K562 (cell line): ENCODE measurements around the gene RESF1. TPM values are rescaled to one million over a fixed set of nuclear protein-coding genes. Genes with fewer than 3 reads are reported as not detected.

Source experiments
- ATAC-seq: fragments of 200-7000 bp; cut with Tn5 transposase; 3 replicates; pipeline ENCODE4 v1.9.1; 2020; ENCODE audit warnings: moderate library complexity
- BruUV-seq: library from RNA; stranded (reverse); fragments of 400-500 nt; replicated peaks from 2 replicates; lab custom pipeline; 2021; lab: Mats Ljungman, UMichigan
- CTCF ChIA-PET: fragments of 300-600 bp; formaldehyde crosslinking; extraction: SDS; loops from one replicate; lab custom pipeline; 2021; ENCODE audit warnings: low intra/inter-chr PET ratio; lab: Yijun Ruan, JAX
- POLR2A ChIA-PET: fragments of 300-600, 350-650 bp; sonication (Branson Sonifier 250); formaldehyde crosslinking; extraction: SDS; loops from one replicate; lab custom pipeline; 2021; ENCODE audit warnings: antibody characterized with exemption, inconsistent platforms; lab: Yijun Ruan, JAX
- DNase-seq, 4 experiments: peaks; one replicate each; pipeline versions ENCODE4 v3.0.0 to v3.0.0-alpha.2; 2011 to 2018; ENCODE audit warnings: low spot score in 3 of 4, mixed read lengths in 3 of 4; ENCODE audit errors: extremely low read depth in 1 of 4
- FAIRE-seq: peaks from 2 replicates; lab custom pipeline; 2011; peaks lifted over from hg19 to GRCh38; lab: Jason Lieb, UNC
- H2AFZ ChIP-seq: 2 replicates; pipeline ENCODE4 v1.6.0; 2011; ENCODE audit warnings: low read depth, low read length, control low read depth, inconsistent platforms
- H3K27ac ChIP-seq: fragments of 200-600 bp; 3 replicates; pipeline ENCODE4 v1.8.0; 2011; ENCODE audit warnings: low read depth, mild to moderate bottlenecking, control low read depth, inconsistent platforms, low read length, moderate library complexity, mixed read lengths; ENCODE audit errors: extremely low read depth
- H3K27me3 ChIP-seq, 2 experiments: fragments of 300-600 bp in 1 of 2; 2 replicates in 1 of 2; 3 replicates in 1 of 2; pipeline versions ENCODE4 v1.6.0 to v1.8.0; 2011; ENCODE audit warnings: inconsistent platforms in 2 of 2, low read length in 2 of 2, mild to moderate bottlenecking in 1 of 2, mixed read lengths in 1 of 2, moderate library complexity in 1 of 2; ENCODE audit not compliant: control insufficient read depth in 2 of 2, insufficient read depth in 2 of 2
- H3K36me3 ChIP-seq: fragments of 300-600 bp; 3 replicates; pipeline ENCODE4 v1.8.0; 2011; ENCODE audit warnings: mild to moderate bottlenecking, low read length, inconsistent platforms; ENCODE audit not compliant: control insufficient read depth, insufficient read depth
- H3K4me1 ChIP-seq, 2 experiments: fragments of 200-600 bp in 1 of 2; replicated peaks in 1 of 2; 2 replicates in 1 of 2; 3 replicates in 1 of 2; pipeline versions ENCODE4 v1.5.1 to v1.8.0; 2011; ENCODE audit warnings: inconsistent platforms in 2 of 2, low read length in 2 of 2, mild to moderate bottlenecking in 1 of 2, mixed read lengths in 1 of 2, moderate library complexity in 1 of 2; ENCODE audit not compliant: control insufficient read depth in 2 of 2, insufficient read depth in 2 of 2
- H3K4me2 ChIP-seq: 2 replicates; pipeline ENCODE4 v1.6.1; 2011; ENCODE audit warnings: low read length, control low read depth, inconsistent platforms, mixed read lengths; ENCODE audit not compliant: insufficient read depth
- H3K4me3 ChIP-seq: fragments of 200-600 bp; sonication (generic), shearing (Covaris generic); 2 replicates; pipeline ENCODE4 v1.5.1; 2016; ENCODE audit warnings: control low read depth, inconsistent platforms
- H3K79me2 ChIP-seq: fragments of 200-600 bp; 3 replicates; pipeline ENCODE4 v1.8.0; 2011; ENCODE audit warnings: low read length, inconsistent platforms; ENCODE audit not compliant: control insufficient read depth, insufficient read depth
- H3K9ac ChIP-seq, 2 experiments: 2 replicates each; pipeline versions ENCODE4 v1.6.0 to v1.6.1; 2011; ENCODE audit warnings: low read depth in 2 of 2, low read length in 2 of 2, control low read depth in 1 of 2, inconsistent platforms in 1 of 2, mild to moderate bottlenecking in 1 of 2, mixed read lengths in 1 of 2; ENCODE audit not compliant: insufficient read depth in 1 of 2
- H3K9me1 ChIP-seq: one replicate; pipeline ENCODE4 v1.6.0; 2011; ENCODE audit warnings: inconsistent platforms, mild to moderate bottlenecking, low read length, moderate library complexity; ENCODE audit not compliant: control insufficient read depth, insufficient read depth
- H3K9me3 ChIP-seq: replicated peaks from 2 replicates; pipeline ENCODE4 v1.5.1; 2011; ENCODE audit warnings: low read depth, low read length, inconsistent platforms; ENCODE audit not compliant: control insufficient read depth, insufficient read depth
- H4K20me1 ChIP-seq: replicated peaks from 2 replicates; pipeline ENCODE4 v1.6.1; 2011; ENCODE audit warnings: low read length, inconsistent platforms, mixed read lengths; ENCODE audit not compliant: control insufficient read depth, insufficient read depth
- CAMTA2 ChIP-seq: fragments of 250-450 bp; sonication (Bioruptor Pico); conservative IDR thresholded peaks from 2 replicates; pipeline ENCODE4 v1.5.1; 2022
- CBX1 ChIP-seq: sonication (generic); IDR thresholded peaks from 2 replicates; pipeline ENCODE4 v1.6.1; 2016; ENCODE audit warnings: antibody characterized with exemption, low read depth, mild to moderate bottlenecking
- CBX8 ChIP-seq: fragments of 200-600 bp; sonication (generic); IDR thresholded peaks from 2 replicates; pipeline ENCODE4 v1.6.1; 2012; ENCODE audit warnings: borderline replicate concordance, mixed run types, low read depth, mild to moderate bottlenecking, moderate library complexity, mixed read lengths, low read length, control low read depth, inconsistent platforms; ENCODE audit not compliant: poor library complexity, severe bottlenecking; ENCODE audit errors: extremely low read depth
- FIP1L1 ChIP-seq: fragments of 200-400 bp; formaldehyde crosslinking; IDR thresholded peaks from 2 replicates; pipeline ENCODE4 v1.6.1; 2018; ENCODE audit warnings: mild to moderate bottlenecking, low read depth, low read length; ENCODE audit not compliant: poor library complexity, severe bottlenecking
- HMGN3 ChIP-seq: IDR thresholded peaks from 2 replicates; pipeline ENCODE4 v1.6.1; 2011; ENCODE audit warnings: borderline replicate concordance, low read depth, mild to moderate bottlenecking, mixed read lengths, low read length; ENCODE audit not compliant: insufficient read length; ENCODE audit errors: extremely low read depth
- ILF3 ChIP-seq: fragments of 450-650 bp; IDR thresholded peaks from 2 replicates; pipeline ENCODE4 v1.6.1; 2018; ENCODE audit warnings: antibody characterized with exemption, mild to moderate bottlenecking, moderate library complexity, borderline replicate concordance
- JUND ChIP-seq, 2 experiments: IDR thresholded peaks; 2 replicates in 1 of 2; 3 replicates in 1 of 2; pipeline ENCODE4 v1.6.1; 2011; ENCODE audit warnings: borderline replicate concordance in 2 of 2, low read depth in 2 of 2, low read length in 2 of 2, improper control_type of control experiment in 1 of 2, missing biosample characterization in 1 of 2, missing genetic modification characterization in 1 of 2, missing genetic modification reagents in 1 of 2
- KLF16 ChIP-seq: IDR thresholded peaks from 2 replicates; pipeline ENCODE4 v1.6.1; 2016; ENCODE audit warnings: antibody characterized with exemption
- NR1H2 ChIP-seq: sonication (generic); formaldehyde crosslinking; IDR thresholded peaks from 2 replicates; pipeline ENCODE4 v1.4.0; 2020; ENCODE audit warnings: mild to moderate bottlenecking, missing genetic modification reagents
- PHF21A ChIP-seq: fragments of 450-650 bp; IDR thresholded peaks from 2 replicates; pipeline ENCODE4 v1.6.1; 2017; ENCODE audit warnings: low read depth, borderline replicate concordance
- RBM39 ChIP-seq: fragments of 200-400 bp; formaldehyde crosslinking; optimal IDR thresholded peaks from 2 replicates; pipeline ENCODE3; 2018; ENCODE audit warnings: low read depth, low read length
- SOX6 ChIP-seq: fragments of 450-650 bp; IDR thresholded peaks from 2 replicates; pipeline ENCODE4 v1.6.1; 2014; ENCODE audit warnings: mild to moderate bottlenecking
- ZKSCAN1 ChIP-seq: fragments of 150-350 bp; IDR thresholded peaks from 2 replicates; pipeline ENCODE4 v1.6.1; 2016; ENCODE audit warnings: low read depth, low read length
- ZNF436 ChIP-seq: fragments of 250-450, 450-650 bp; sonication (Bioruptor Pico); formaldehyde crosslinking; IDR thresholded peaks from 2 replicates; pipeline ENCODE4 v1.7.0; 2020; ENCODE audit warnings: mild to moderate bottlenecking
- ZNF766 ChIP-seq: fragments of 200-800 bp; sonication (Bioruptor generic); conservative IDR thresholded peaks from 2 replicates; pipeline ENCODE4 v1.6.1; 2016; ENCODE audit warnings: missing genetic modification characterization, missing compliant biosample characterization
- WGBS: fragments of 100-300 bp; shearing (Covaris generic); methylation state at CpG from one replicate; pipeline ENCODE4 v1.1.6; 2016; ENCODE audit warnings: low coverage, mixed read lengths; ENCODE audit not compliant: insufficient coverage; ENCODE audit errors: missing lambda C conversion rate; 5-methylcytosine and 5-hydroxymethylcytosine counted together
- in situ Hi-C: fragments of 300-500 bp; cut with MboI; formaldehyde crosslinking; loops from 4 replicates; pipeline ENCODE4 v1.15.0; 2018; ENCODE audit warnings: inconsistent platforms, mixed read lengths
- intact Hi-C: fragments of 100-400 bp; cut with micrococcal nuclease; formaldehyde crosslinking; loops from 2 replicates; pipeline ENCODE4 v1.14.2; 2022
- polyA plus RNA-seq, 8 experiments: library from polyadenylated mRNA; depleted of rRNA in 4 of 8; stranded (reverse) in 5 of 8; unstranded in 3 of 8; fragments of >200 nt; fragmentation: Nextera tagmentation in 2 of 8; fragmentation: Illumina TruSeq in 1 of 8; extraction: Ambion mirVana in 2 of 8; extraction: Trizol in 1 of 8; gene quantifications; 2 replicates each; pipeline versions ENCODE4 v1.2.1 to v1.2.3, GENCODE V29; 2011 to 2014; ENCODE audit warnings: inconsistent platforms in 1 of 8, missing spikeins in 1 of 8
- total RNA-seq, 7 experiments: library from RNA; depleted of rRNA in 6 of 7; stranded (reverse); fragments of >200 nt in 6 of 7; fragmentation: Illumina TruSeq in 2 of 7; extraction: Trizol in 2 of 7; gene quantifications; 2 replicates each; pipeline versions ENCODE4 v1.2.1 to v1.2.3, GENCODE V29; 2011 to 2021; ENCODE audit warnings: low replicate concordance in 1 of 7
- TF ChIP-seq, protein P1 (sequence below), 3 experiments: IDR thresholded peaks in 2 of 3; conservative IDR thresholded peaks in 1 of 3; 2 replicates each; pipeline ENCODE4 v1.5.1; 2011 to 2012; ENCODE audit warnings: low read length in 3 of 3, mild to moderate bottlenecking in 3 of 3, control low read depth in 2 of 3, improper control_type of control experiment in 1 of 3, inconsistent platforms in 1 of 3, low read depth in 1 of 3, mixed read lengths in 1 of 3, moderate library complexity in 1 of 3; ENCODE audit not compliant: insufficient read depth in 2 of 3
- TF ChIP-seq, protein P2 (sequence below): fragments of 250-450 bp; sonication (Bioruptor Pico); IDR thresholded peaks from 2 replicates; pipeline ENCODE4 v1.5.0; 2021; ENCODE audit warnings: mild to moderate bottlenecking, moderate library complexity

The RESF1 gene
- total and polyA plus RNA-seq, 9 of the 15 experiments (the other 6 are each of a cell fraction or from before 2014, with no cell fraction given) = 21.5 to 121 (median 53.6) TPM

DNA sequence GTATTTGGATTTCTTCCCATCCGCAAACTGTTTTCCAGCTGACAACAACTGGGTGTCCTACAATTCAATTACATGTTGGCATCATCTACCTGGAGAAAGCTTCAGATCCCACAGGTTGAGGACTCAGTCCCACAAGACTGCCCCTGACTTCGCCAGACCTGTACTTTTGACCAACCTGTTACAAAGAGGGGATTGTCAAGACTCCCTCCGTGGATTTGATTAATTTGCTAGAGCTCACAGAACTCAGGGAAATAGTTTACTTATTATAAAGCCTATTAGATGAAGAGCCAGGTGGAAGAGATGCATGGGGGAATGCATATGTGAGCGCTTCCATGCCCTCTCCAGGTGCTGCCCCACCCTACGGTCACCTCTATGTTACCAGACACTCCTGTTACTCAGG is 14.6 kb downstream of the RESF1 start (continued):
- TF ChIP-seq ILF3 (no peak), SOX6 (no peak), PHF21A (no peak), KLF16 (no peak), RBM39 (no peak), CBX8 (no peak), CAMTA2 (CRISPR knock-in tag) (no peak), ZNF436 (CRISPR knock-in tag) (no peak), NR1H2 (no peak)
- TF ChIP-seq, protein P1, sequence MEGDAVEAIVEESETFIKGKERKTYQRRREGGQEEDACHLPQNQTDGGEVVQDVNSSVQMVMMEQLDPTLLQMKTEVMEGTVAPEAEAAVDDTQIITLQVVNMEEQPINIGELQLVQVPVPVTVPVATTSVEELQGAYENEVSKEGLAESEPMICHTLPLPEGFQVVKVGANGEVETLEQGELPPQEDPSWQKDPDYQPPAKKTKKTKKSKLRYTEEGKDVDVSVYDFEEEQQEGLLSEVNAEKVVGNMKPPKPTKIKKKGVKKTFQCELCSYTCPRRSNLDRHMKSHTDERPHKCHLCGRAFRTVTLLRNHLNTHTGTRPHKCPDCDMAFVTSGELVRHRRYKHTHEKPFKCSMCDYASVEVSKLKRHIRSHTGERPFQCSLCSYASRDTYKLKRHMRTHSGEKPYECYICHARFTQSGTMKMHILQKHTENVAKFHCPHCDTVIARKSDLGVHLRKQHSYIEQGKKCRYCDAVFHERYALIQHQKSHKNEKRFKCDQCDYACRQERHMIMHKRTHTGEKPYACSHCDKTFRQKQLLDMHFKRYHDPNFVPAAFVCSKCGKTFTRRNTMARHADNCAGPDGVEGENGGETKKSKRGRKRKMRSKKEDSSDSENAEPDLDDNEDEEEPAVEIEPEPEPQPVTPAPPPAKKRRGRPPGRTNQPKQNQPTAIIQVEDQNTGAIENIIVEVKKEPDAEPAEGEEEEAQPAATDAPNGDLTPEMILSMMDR (IDR thresholded peaks at IDR 0.05 in 2 of 3, conservative IDR thresholded peaks at IDR 0.05 in 1 of 3; ENCODE audit: insufficient read depth in 2 of 3, low read depth in 1 of 3, low read length in 3 of 3) = no peak

DNA sequence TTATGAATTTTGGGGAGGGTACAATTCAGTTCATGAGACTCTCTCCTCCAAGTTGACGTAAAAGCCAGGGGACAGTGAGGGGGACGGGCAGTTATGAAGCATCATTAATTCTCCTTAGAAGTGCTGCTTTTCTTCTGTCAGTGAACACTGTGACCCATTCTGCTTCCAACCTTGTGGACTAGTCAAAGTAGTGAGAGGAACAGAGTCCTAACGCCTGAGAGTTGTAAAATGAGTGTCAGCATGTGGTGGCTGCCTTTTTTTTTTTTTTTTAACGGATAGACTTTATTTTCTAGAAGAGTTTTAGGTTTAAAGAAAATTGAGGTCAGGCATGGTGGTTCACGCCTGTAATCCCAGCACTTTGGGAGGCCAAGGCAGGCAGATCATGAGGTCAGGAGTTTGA is 15.5 kb downstream of the RESF1 start:
- intact Hi-C loops = no loop called here
- peaks cover 51% of the 10 kb centered on the region for H3K9me3 ChIP-seq
- no peak for ATAC-seq
- TF ChIP-seq, protein P2, sequence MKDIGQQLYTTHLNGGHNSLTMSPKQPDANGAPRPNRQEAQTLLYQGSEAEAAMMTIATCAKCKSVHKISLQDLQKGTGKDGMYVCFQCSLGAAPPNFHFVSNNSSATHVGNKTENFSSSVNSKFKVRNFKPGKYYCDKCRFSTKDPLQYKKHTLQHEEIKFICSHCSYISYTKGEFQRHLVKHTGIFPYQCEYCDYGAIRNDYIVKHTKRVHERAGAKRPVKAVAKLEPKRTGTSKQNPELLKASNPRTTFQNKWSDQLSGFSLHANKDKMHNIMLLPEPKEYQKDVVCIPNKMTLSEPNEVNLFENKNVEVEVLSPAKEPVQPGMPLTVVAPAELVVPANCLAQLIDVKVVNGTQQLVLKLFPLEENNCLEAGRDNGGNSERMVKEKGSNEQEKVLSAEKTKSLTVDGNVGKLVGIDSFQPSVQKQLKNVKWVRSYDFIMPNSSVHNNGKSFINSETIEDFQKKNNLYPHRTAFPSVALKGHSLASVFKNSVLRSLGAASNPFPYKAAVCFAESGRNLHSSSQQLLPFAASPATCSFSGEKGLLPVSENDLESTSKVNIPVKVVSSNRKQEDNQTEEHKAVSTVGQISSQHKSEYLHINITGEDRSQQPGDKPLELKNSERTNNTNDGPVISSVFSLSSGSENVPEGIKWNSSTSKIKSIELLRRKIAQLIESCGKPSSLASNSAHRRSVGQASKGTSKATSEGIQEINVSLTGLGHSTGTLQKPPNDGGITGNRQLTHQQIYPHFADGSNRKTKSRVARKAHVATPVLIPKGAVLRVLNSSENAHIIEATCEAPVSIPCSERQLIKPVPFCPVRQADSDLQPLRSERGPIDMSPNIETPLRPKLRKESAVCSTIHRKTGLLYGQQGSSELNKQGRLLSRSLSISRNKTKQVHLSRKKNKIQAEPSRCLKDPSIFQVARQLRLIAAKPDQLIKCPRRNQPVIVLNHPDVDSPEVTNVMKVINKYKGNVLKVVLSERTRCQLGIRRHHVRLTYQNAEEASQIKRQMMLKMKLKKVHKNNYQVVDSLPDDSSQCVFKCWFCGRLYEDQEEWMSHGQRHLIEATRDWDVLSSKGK (CRISPR knock-in tag) = no peak
- TF ChIP-seq ZNF766 (CRISPR knock-in tag) (no peak), HMGN3 (no peak), CBX1 (no peak), JUND (IDR thresholded peaks at IDR 0.05; ENCODE audit: borderline replicate concordance, low read depth, low read length) (no peak), JUND (tag; IDR thresholded peaks at IDR 0.05; ENCODE audit: borderline replicate concordance, low read depth, low read length) (no peak), NR1H2 (no peak), FIP1L1 (no peak), ZKSCAN1 (no peak)

More for the DNA sequence above, 15.5 kb downstream of the RESF1 start:
- Histone ChIP-seq H3K27me3 (no peaks in the 10 kb centered on the region), H3K4me1 (no peaks in the 10 kb centered on the region), H3K9ac (no peak overlapping the region), H3K4me3 (no peak overlapping the region), H3K36me3 (peaks cover 79% of the 10 kb centered on the region), H2AFZ (no peak overlapping the region), H4K20me1 (no peaks in the 10 kb centered on the region), H3K9me1 (no peaks in the 10 kb centered on the region), H3K27ac (no peak overlapping the region), H3K4me2 (no peak overlapping the region), H3K79me2 (peaks cover 51% of the 10 kb centered on the region)
- FAIRE-seq (no peak), DNase-seq (no peak)
- WGBS = 98% methylated on average over 5 of the region's 5 CpGs
- BruUV-seq = no TSS peak
- POLR2A ChIA-PET = no interaction called here
- in situ Hi-C loops = no loop called here
- CTCF ChIA-PET = no interaction called here
